OCI-LY7 (cell line): ENCODE measurements around the gene CREB3L1.

Experiments
- CTCF ChIP-seq: fragments of 200-600 bp; sonication (generic); conservative IDR thresholded peaks from 2 replicates; pipeline ENCODE4 v1.5.1; 2014; ENCODE audit warnings: mild to moderate bottlenecking, antibody characterized with exemption, low read length, moderate library complexity, mixed read lengths
- EZH2phosphoT487 ChIP-seq: fragments of 200-600 bp; sonication (generic); IDR thresholded peaks from 2 replicates; pipeline ENCODE4 v1.6.1; 2018; ENCODE audit warnings: low read depth, borderline replicate concordance, mild to moderate bottlenecking, mixed run types, antibody characterized with exemption, low read length, moderate library complexity, mixed read lengths

DNA sequence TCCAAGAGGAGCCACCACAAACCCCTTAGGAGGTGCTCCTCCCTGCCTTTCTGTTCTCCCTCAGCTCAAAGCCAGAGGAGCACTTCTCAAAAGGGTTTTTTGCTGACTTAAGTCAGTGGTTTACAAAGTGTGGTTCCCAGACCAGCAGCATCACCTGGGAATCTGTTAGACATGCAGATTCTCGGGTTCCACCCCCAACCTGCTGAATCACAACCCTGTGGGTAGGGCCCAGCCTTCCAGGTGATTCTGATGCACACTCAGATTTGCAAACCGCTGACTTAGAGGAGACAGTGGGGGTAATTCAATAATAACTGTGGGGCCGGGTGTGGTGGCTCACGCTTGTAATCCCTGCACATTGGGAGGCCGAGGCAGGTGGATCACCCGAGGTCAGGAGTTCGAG, 22.8 kb downstream of the CREB3L1 start:
- TF ChIP-seq CTCF (no peak), EZH2phosphoT487 (no peak)
